HepG2 (cell line): ENCODE measurements around the gene EXOSC9. TPM values are rescaled to one million over a fixed set of nuclear protein-coding genes. Genes with fewer than 3 reads are reported as not detected.

ENCODE experiments used
- ERF ChIP-seq: IDR thresholded peaks from 2 replicates; pipeline ENCODE4 v1.6.1; 2018; ENCODE audit warnings: missing biosample characterization, missing genetic modification reagents
- FOXO4 ChIP-seq: sonication (generic); formaldehyde crosslinking; conservative IDR thresholded peaks from 2 replicates; pipeline ENCODE4 v1.8.1; 2023; ENCODE audit warnings: missing genetic modification reagents
- GMEB2 ChIP-seq: IDR thresholded peaks from 2 replicates; pipeline ENCODE4 v1.6.1; 2016; ENCODE audit warnings: missing biosample characterization, missing genetic modification reagents, low read depth
- HDAC2 ChIP-seq: sonication (generic); formaldehyde crosslinking; IDR thresholded peaks from 2 replicates; pipeline ENCODE4 v1.4.0; 2020; ENCODE audit warnings: missing genetic modification reagents
- MTERF4 ChIP-seq: sonication (generic); formaldehyde crosslinking; IDR thresholded peaks from 2 replicates; pipeline ENCODE4 v1.8.0; 2023; ENCODE audit warnings: mild to moderate bottlenecking, missing genetic modification reagents
- RBM22 ChIP-seq: fragments of 200-400 bp; formaldehyde crosslinking; optimal IDR thresholded peaks from 2 replicates; pipeline ENCODE3; 2017; ENCODE audit warnings: mild to moderate bottlenecking, low read length, moderate library complexity
- SKI ChIP-seq: fragments of 450-650 bp; IDR thresholded peaks from one replicate; pipeline ENCODE4 v1.6.1; 2018; ENCODE audit warnings: mild to moderate bottlenecking; ENCODE audit not compliant: partially characterized antibody
- SMAD3 ChIP-seq: sonication (generic); formaldehyde crosslinking; IDR thresholded peaks from 2 replicates; pipeline ENCODE4 v1.4.0; 2020; ENCODE audit warnings: missing genetic modification reagents
- ZBTB44 ChIP-seq: sonication (generic); formaldehyde crosslinking; IDR thresholded peaks from 2 replicates; pipeline ENCODE4 v1.4.0; 2020; ENCODE audit warnings: missing genetic modification reagents
- ZBTB46 ChIP-seq: sonication (generic); formaldehyde crosslinking; IDR thresholded peaks from 2 replicates; pipeline ENCODE4 v1.4.0; 2020; ENCODE audit warnings: mild to moderate bottlenecking, missing genetic modification reagents, borderline replicate concordance
- ZC3H4 ChIP-seq: sonication (generic); formaldehyde crosslinking; IDR thresholded peaks from 2 replicates; pipeline ENCODE4 v1.4.0; 2020; ENCODE audit warnings: missing genetic modification reagents, borderline replicate concordance
- ZNF121 ChIP-seq: sonication (generic); formaldehyde crosslinking; IDR thresholded peaks from 2 replicates; pipeline ENCODE4 v1.5.0; 2020; ENCODE audit warnings: mild to moderate bottlenecking, missing genetic modification reagents
- ZNF451 ChIP-seq: sonication (generic); formaldehyde crosslinking; IDR thresholded peaks from 2 replicates; pipeline ENCODE4 v1.5.0; 2020; ENCODE audit warnings: mild to moderate bottlenecking, missing genetic modification reagents
- ZNF777 ChIP-seq: sonication (generic); formaldehyde crosslinking; IDR thresholded peaks from 2 replicates; pipeline ENCODE4 v1.4.0; 2020; ENCODE audit warnings: missing genetic modification reagents
- ZUFSP ChIP-seq: sonication (generic); formaldehyde crosslinking; IDR thresholded peaks from 2 replicates; pipeline ENCODE4 v1.9.0; 2021; ENCODE audit warnings: missing genetic modification reagents, mild to moderate bottlenecking, borderline replicate concordance
- polyA plus RNA-seq, 8 experiments: library from polyadenylated mRNA; depleted of rRNA in 3 of 8; stranded (reverse) in 7 of 8; unstranded in 1 of 8; fragments of >200 nt; fragmentation: Illumina TruSeq in 4 of 8; extraction: Trizol in 4 of 8; gene quantifications; 2 replicates each; pipeline versions ENCODE4 v1.2.1 to v1.2.3, GENCODE V29; 2011 to 2016; ENCODE audit warnings: low read depth in 4 of 8, missing spikeins in 1 of 8, mixed read lengths in 1 of 8; ENCODE audit not compliant: insufficient read depth in 1 of 8
- total RNA-seq, 5 experiments: library from RNA; depleted of rRNA; stranded (reverse); fragments of >200 nt; fragmentation: Illumina TruSeq; extraction: Trizol; gene quantifications; 2 replicates each; pipeline ENCODE4 v1.2.3, GENCODE V29; 2016; ENCODE audit warnings: low read depth in 1 of 5

EXOSC9 gene
- total and polyA plus RNA-seq, 2 of the 13 experiments (the other 11 are each of a cell fraction or from before 2014, with no cell fraction given) = 26.0 to 48.0 TPM

- no peak for TF ChIP-seq ZBTB44
- TF ChIP-seq ZNF777 (CRISPR knock-in tag) = no peak; the same call in 1 of the 2 replicates
- TF ChIP-seq MTERF4 (CRISPR knock-in tag) = no peak
- TF ChIP-seq ZNF451 (CRISPR knock-in tag) = peak; percentile 59; the same call in 1 of the 2 replicates
- no peak for TF ChIP-seq ZC3H4
- TF ChIP-seq FOXO4 = no peak
- no peak for TF ChIP-seq SKI
- peak; percentile 34; the same call in 1 of the 2 replicates for TF ChIP-seq SMAD3 (CRISPR knock-in tag)
- TF ChIP-seq HDAC2 (CRISPR knock-in tag) = peak; percentile 80; the same call in 1 of the 2 replicates
- no peak for TF ChIP-seq ZUFSP (CRISPR knock-in tag)
- TF ChIP-seq GMEB2 (CRISPR knock-in tag) = no peak
- TF ChIP-seq ZNF121 (CRISPR knock-in tag) = no peak
- peak; percentile 86 for TF ChIP-seq ERF (CRISPR knock-in tag)
- TF ChIP-seq ZBTB46 (CRISPR knock-in tag) = no peak
- TF ChIP-seq RBM22 = no peak
Observed at GRCh38 chr4:121800961-121801714, at the start of gene EXOSC9 (continued).
